H1 (cell line): Measurements from ENCODE around the gene MPP2. TPM values are rescaled to one million over a fixed set of nuclear protein-coding genes. Genes with fewer than 3 reads are reported as not detected.

ENCODE experiments used
- POLR2AphosphoS5 ChIP-seq: IDR thresholded peaks from 2 replicates; pipeline ENCODE4 v1.6.1; 2011; ENCODE audit warnings: low read depth, low read length
- RXRA ChIP-seq: IDR thresholded peaks from 2 replicates; pipeline ENCODE4 v1.6.1; 2011; ENCODE audit warnings: low read depth, mild to moderate bottlenecking, low read length, moderate library complexity; ENCODE audit not compliant: insufficient read depth
- SP2 ChIP-seq: IDR thresholded peaks from 2 replicates; pipeline ENCODE4 v1.6.1; 2012; ENCODE audit warnings: mild to moderate bottlenecking, low read length, inconsistent platforms
- SP4 ChIP-seq: IDR thresholded peaks from 2 replicates; pipeline ENCODE4 v1.6.1; 2012; ENCODE audit warnings: low read length, inconsistent platforms
- polyA plus RNA-seq, 7 experiments: library from polyadenylated mRNA; depleted of rRNA in 3 of 7; stranded (reverse) in 5 of 7; unstranded in 2 of 7; fragments of >200 nt in 5 of 7; fragments of 200-250 nt in 2 of 7; gene quantifications; 1 replicate in 5 of 7; 2 replicates in 1 of 7; 4 replicates in 1 of 7; pipeline versions ENCODE4 v1.2.1 to v1.2.3, GENCODE V29; 2011 to 2013; ENCODE audit warnings: missing spikeins in 2 of 7, mixed read lengths in 2 of 7
- total RNA-seq: library from RNA; stranded (reverse); fragmentation: NEBNext Ultra II Directional; extraction: Animal tissue kit (Norgen Biotek cat#: 25700); gene quantifications from 2 replicates; pipeline ENCODE4 v1.2.1, GENCODE V29; 2021

The MPP2 gene
- total and polyA plus RNA-seq, 2 of the 8 experiments (the other 6 are each of a cell fraction or from before 2014, with no cell fraction given), result 30.9 to 34.1 TPM

GRCh38 chr17:43857957-43858600 lies 49.3 kb downstream of the MPP2 start (continued):
- TF ChIP-seq RXRA (no peak), POLR2AphosphoS5 (no peak), SP4 (no peak), SP2 (no peak)
